NCI-H2171 (cell line): ENCODE data around the gene GATA1.

Experiments
- DNase-seq: peaks from one replicate; lab custom pipeline; 2025; lab: John Stamatoyannopoulos, UW

Gene GATA1

DNA sequence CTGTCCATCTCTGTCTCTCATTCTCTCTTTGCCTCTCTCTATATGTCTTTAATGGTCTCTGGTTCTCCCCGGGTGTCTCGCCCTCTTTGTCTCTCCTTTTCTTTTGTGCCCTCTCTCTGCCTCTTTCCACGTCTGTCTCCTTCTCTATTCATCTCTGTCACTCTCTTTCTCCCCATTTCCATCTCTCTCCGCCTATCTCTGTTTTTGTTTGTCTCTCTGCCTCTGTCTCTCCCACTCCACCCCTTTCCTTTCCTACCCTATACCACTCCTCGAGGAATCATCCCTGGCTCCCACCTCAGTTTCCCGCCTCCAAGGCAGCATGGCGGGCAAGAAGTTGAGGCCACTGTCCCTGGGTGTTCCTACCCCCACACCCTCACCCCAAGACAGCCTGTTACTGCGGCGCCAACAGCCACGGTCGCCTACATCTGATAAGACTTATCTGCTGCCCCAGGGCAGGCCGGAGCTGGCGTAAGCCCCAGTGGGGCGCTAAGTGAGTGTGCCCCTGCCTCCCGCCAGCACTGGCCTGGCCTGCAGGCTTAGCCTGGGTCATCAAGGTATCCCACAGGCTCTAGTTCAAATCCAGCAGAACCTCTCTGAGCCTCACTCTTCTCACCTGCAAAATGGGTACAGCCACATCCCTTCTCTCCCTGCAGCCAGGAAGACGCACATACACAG, 713 bp upstream of the GATA1 start:
- DNase-seq = no peak

DNA sequence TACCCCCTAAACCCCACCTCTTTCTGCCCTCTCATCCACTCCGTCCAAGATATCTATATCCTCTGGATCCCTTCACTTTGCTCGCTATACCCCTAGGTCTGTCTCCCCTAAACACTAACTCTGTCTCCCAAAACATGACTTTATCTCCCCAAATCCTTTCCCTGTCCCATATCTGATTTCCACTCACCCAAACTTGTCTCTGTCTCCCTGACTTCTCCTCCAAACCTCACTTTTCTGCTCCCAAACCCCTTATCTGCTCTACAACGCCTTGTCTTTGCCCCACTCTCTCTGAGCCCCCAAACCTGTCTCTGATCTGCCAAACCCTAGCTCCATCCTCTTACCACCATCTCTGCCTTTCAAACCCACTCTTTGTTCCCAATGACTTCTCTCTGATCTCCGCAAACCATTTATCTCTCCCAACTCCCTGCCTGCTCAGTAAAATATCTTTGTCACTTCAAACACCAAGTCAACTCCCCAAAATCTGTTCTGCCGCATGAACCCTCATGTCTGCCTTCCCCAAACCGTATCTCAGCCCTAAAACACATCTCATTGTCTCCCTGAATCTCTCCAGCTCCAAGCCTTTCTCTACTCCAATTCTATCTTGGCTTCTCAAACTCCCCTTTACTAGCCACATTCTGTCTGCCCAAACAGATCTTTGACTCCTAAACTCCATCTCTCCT, 575 bp downstream of the GATA1 start:
- no peak for DNase-seq

DNA sequence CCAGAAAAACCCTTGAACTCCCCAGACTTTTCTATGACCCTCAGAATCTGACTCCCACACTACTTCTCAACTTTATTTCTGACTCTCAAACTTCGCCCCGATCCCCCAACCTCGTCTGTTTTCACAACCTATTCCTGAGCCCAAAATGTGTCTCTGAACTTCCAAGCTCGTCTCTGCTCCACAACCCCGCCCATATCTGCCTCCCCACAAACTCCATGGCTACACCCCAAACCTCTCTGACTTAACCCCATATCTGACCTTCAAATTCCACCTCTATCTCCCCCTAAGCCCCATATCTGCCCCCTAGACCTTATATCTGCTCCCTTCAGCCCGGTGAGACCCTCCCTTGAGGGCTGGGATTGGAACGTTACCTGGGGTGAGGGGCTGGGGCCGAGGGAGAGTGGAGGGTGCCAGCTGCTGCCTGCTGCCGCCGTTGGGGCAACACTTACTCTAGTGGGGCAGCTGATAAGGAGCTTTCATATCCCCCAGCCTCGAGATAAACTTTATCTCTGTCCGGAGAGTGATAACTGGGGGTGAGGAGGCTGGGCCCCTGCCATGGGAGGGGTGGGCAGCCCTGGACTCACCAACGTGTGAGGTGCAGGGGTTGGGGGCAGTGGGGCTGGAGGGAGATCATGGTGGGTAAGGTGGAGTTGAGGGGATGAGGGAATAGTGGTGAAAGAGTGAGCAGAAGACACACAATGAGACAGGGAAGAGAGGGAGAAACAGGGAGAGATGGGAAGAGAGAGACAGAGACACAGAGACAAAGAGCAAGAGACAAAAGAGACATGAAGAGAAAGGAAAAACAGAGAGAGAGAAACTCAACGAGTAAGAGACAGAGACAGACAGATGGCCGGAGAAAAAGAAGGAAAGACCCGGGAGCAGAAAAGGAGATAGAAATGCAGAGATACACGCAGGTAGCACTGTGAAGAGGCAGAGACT, 1.4 kb downstream of the GATA1 start:
- DNase-seq = no peak

DNA sequence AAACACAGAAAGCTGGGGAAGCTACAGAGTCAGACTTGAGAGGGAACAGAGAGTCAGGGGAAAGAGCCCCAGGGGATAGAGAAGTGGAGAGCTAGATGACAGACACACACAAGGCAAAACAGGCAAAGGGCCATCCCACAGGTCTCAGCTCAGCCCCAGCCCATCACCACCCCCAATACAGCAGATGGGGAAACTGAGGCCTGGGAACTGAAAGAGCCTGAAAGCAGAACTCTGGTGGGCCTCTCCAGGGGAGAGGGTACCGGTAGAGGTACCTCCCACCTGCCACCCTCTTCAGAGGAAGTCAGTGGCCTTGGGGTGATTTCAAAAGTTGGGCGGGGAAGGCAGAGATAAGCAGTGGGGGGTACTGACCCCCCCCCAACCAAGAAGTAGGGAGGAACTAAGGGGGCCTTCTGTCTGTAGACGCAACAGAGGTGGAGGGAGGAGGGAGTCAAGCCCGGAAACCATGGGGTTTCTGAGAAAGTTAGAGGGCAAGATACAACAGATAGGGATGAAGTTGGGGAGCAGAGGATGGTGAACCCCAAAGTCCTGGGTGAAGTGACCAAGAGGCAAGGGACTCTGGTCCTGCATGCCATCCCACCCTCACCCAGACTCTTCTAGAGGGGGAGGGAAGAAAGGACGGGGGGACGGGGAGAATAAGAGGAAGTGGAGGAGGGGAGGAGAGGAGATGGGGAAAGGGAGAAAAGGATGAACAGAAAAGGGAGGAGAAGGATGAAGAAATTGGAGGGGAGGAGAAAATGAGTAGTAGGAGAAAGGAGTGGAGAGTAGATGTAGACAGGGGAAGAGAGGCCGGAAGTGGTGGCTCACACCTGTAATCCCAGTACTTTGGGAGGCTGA, 3.2 kb downstream of the GATA1 start:
- no peak for DNase-seq

DNA sequence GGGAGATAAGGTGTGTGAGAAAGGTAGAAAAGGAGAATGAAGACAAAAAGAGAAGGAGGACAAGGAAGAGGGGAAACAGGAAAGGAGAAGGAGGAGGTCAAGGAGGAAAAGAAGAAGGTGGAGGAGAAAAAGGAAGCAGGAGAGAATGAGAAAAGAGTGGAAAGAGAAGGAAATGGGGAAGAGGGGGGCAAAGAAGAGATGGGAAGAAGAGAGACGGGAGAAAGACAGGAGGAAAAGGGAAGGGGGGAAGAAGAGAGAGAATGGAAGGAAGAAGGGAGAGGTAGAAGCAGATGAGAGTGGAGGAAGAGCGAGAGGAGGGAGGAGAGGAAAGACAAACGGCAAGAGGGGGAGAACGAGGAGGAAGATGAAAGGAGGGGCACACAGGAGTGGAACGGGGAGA, 4.1 kb downstream of the GATA1 start:
- DNase-seq = no peak

DNA sequence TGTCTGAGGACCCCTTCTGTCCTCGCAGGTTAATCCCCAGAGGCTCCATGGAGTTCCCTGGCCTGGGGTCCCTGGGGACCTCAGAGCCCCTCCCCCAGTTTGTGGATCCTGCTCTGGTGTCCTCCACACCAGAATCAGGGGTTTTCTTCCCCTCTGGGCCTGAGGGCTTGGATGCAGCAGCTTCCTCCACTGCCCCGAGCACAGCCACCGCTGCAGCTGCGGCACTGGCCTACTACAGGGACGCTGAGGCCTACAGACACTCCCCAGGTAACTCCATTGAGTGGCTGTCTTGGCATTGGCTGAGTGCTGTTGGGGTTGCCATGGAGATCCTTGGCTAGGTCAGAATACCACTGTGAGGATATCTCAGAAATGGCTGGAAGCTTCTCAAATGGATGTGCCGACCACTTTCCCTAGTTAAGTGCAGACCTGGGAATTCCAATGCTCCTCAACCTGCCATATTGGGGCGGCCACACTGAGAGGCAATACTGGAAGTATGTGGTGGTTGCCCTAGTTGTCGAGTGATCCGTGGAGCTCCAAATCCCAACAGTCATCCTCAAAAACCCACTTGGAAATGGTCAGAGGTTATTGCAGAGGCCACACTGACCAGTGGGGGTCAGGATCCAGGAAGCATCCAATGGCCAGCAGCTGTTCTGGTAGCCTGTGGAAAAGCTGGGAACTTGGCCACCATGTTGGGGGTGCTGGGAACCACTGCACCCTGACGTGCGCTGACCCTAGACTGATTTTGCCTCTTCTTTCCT, 4.9 kb downstream of the GATA1 start:
- DNase-seq = no peak

DNA sequence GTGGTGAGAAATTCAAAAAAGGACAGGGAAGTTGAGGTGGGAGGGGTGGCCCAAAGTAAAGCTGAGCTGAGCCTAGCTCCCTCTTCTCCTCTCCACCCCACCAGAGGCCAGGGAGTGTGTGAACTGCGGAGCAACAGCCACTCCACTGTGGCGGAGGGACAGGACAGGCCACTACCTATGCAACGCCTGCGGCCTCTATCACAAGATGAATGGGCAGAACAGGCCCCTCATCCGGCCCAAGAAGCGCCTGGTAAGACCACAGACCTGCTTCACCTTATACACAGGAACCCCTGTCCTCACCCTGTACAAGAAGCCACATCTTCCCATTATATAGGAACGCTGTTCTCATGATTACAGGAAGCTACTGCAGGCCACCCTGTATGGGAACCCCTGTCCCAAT, 5.8 kb downstream of the GATA1 start:
- DNase-seq = no peak

DNA sequence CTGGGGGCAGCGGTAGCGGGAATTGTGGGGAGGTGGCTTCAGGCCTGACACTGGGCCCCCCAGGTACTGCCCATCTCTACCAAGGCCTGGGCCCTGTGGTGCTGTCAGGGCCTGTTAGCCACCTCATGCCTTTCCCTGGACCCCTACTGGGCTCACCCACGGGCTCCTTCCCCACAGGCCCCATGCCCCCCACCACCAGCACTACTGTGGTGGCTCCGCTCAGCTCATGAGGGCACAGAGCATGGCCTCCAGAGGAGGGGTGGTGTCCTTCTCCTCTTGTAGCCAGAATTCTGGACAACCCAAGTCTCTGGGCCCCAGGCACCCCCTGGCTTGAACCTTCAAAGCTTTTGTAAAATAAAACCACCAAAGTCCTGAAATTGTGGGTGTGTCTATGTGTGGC, 7.5 kb downstream of the GATA1 start:
- DNase-seq = no peak

DNA sequence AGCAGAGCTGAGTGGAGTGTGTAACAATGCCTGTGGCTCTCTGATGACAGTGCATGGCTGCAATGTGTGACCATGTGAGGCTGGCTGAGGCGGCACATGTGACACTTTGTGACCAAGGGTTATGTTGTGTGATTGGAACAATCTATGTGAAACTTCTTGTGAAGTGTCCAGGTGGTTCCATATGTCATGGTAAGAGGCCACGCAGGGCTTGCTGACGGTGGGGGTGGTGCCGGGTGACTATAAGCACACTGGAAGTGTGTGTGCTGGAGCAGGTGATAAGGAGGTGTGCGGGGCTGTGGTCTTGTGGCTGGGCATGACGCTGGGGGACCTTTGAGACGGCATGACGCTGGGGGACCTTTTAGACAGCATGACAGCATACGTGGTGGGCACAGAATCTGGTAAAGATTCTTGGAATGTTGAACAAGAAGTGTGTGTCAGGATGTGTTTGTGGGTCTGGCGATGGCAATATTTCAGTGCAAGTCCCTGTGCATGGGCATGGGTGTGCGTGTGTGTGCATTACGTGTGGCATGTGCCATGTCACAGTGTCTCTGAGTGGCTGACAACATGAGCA, 8.0 kb downstream of the GATA1 start:
- DNase-seq = no peak

DNA sequence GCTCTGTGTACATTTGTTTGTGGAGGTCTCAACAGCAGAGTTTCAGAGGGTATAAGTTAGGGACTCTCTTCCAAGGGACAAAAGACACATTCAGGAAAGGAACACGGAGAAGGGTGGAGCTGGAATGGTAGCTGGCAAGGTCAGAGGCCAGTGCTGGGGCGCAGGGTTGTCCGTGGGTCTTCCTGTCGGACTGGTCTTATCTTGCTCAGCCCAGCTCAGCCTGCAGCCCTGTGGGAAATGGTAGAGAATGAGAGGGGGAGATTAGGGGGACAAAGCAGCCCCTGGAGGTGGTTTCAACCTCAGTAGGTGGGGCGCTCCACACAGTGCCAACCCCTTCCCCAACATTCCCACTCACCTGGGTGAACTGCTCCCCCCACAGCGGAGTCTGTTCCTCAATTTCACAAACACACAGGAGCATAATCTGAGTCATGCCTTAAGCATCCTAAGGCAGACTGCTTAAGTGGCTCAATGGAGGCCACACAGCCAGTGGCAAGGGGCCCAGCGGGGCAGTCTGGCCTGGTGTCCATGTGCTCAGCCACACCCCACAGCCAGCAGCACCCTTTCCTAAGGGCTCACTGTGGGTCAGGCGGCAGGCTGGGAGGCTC, 8.6 kb downstream of the GATA1 start:
- no peak for DNase-seq

DNA sequence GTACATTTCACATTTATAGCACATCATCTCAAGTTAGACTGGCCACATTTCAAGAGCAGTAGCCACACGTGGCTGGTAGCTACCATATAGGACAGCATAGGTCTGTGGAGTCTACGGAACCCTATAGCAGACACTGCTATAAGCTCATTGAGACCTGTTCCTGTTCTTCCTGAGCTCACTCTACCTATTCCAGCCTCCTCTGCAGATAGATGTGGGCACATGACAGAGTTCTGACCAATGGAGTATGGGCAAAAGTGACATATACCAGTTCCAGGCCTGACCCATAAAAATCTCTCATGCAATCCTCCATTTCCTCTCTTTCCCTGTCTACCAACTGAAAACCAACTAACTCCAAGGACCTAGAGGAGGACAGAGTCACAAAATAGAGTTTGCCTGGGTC, 11.9 kb downstream of the GATA1 start:
- no peak for DNase-seq

DNA sequence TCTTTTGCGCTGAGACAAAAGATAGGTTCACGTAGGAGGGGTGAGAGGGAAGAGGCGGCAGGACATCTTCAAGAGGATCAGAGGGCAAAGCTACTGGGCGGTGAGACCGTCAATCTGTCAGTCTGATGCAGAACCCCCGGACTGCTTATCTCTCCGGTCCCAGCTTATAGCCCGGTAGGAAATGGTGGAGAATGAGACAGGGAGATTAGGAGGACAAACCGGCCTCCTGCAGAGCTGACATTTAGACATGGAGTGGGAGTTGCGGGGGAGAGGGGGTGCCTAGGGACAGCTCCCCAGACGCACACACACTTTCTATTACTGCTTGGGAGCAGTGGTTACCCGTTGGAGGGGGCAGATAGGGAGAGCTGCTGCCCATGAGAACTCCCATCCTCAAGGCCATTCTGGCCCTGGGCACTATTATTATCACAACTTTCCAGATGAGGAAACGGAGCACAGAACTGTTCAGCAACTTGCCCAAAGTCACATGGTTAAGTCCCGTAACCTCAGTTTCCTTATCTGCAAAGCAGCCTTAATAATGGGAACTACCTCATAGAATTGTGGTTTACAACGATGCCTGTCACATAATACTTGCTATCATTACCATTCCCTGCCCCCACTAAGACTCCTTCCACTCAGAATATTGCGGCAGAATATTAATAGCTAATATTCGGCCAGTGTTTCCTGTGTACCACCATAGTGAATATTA, 14.3 kb downstream of the GATA1 start:
- DNase-seq = no peak

DNA sequence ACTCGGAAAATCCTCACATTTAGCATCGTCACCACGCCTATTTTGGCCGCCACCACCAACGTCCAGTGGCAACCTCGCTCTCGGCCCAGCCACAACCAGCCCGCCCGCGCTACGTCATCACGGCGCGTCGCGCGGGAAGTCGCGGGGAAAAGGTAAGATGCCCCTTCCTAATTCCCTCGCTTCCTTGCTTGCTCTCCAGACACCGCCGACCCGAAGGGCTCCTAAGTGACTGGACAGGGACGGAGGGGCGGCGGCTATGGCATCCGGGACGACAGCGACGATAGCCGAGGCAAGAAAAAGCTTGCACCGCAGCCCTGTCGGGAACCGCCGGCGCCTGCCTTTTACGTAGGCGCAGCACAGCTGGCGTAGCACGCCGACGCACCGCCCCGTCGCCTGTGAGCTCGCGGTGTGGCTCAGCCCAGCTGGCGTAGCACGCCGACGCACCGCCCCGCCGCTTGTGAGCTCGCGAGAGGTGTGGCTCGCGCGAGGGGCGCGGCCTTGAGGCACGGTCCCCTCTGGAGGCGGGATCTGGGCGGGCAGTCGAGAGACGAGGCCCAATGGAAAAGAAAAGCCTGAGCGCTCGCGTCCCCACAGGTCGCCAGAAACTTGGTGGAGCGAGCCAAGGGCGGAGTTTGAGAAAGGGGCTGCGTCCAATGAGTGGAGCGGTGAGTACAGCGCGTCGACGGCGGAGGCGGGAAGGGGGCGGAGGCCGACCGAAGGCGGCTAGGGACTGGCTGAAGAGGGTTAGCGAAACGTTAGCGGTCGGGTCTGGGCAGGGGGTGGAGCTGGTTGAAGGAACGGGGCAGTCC, 15.1 kb downstream of the GATA1 start, which contains the start of gene HDAC6:
HDAC6 (plus strand) TSS at position 788 of the 809 bp plus-strand sequence. CDS start 626 bp downstream, outside the sequence.
- DNase-seq = peak; percentile 97

DNA sequence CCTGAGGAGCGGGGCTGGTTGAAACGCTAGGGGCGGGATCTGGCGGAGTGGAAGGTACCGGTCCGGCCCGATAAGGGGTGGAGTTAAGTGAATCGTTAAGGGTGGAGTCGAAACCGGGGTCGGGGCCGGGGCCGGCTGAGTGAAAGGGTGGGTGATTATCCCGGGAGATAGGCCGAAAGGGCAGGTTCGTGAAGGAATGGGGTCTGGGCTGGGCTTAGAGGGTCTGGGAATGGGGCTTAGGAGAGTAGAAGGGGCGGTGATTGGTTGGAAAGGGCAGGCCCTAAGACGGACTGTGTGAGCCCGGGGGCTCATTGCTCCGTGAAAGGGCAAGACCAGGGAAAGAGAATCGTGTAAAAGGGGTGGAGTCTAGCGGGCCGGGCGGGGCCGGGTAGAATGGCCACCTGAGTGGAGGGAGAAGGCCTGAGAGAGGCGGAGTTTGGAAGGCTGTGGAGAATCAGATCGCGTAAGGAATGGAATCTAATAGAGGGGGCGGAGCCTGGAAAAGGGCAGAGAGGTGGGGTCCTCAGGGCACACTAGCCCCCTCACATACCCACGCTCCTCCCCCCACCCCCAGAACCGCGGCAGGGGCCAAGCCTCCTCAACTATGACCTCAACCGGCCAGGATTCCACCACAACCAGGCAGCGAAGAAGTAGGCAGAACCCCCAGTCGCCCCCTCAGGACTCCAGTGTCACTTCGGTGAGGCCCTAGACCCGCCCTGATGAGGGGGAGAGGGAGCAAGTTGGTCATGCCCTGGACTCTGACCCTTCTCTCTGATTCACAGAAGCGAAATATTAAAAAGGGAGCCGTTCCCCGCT, 15.9 kb downstream of the GATA1 start:
- DNase-seq = peak; percentile 50

DNA sequence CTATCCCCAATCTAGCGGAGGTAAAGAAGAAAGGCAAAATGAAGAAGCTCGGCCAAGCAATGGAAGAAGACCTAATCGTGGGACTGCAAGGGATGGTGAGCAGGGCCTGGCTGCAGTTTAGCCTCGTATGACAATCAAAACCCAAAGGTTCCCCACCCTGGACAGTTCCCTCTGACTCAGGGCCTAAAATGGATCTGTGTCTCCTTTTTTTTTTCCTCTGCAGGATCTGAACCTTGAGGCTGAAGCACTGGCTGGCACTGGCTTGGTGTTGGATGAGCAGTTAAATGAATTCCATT, 16.5 kb downstream of the GATA1 start:
- no peak for DNase-seq

DNA sequence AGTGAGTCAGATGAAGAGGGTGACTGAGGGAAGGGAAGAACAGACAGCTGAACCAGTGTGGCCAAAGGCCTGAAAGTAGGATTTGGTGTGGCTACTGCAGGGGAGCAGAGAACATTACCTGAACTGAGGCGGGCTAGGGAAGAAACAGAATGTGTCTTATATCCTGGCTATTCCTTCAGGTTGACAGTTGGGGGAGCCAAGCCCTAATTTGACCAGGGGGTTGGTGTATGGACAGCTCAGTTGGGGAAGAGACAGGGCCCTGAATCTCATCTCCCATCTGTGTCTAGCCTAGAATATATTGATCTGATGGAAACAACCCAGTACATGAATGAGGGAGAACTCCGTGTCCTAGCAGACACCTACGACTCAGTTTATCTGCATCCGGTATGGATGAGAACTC, 19.7 kb downstream of the GATA1 start:
- DNase-seq = no peak

DNA sequence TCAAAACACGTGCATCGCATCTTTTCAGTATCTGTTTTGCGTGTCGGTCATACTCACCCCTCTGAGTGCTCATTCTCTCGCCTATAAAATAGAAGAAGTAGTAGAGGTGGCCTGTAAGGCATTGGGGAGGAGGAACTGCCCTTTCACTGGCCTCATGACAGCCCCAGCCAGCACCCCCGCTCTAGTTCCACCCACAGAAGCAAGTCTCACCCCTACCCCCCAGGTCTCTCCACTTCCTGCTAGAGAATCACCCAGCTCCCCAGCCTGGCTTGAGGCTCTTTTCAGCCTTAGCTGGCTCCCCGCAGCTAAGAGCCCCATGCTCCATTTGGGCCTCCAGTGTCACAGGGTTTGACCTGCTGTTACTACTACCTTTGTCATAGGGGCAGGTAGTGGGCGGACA, 27.3 kb downstream of the GATA1 start:
- DNase-seq = no peak

DNA sequence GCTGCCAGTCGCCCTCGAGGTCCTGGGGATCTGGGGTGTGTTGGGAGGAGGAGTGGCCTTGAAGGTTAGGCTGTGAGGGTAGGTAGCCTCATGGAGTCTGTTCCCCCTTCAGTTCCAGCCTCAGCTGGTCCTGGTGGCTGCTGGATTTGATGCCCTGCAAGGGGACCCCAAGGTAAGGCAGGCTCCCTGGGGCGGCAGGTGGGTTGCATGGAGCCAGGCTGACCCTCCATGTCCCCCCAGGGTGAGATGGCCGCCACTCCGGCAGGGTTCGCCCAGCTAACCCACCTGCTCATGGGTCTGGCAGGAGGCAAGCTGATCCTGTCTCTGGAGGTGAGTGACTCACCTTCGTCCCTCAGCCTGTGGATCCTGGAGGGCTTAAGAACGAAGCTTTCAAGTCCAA, 28.3 kb downstream of the GATA1 start:
- DNase-seq = no peak
